ENCODE measurements around the gene INTS14. TPM values are rescaled to one million over a fixed set of nuclear protein-coding genes. Genes with fewer than 3 reads are reported as not detected.
A peak's percentile ranks its signal among the peaks of the same experiment; 100 is the strongest.

The INTS14 gene
- total RNA-seq, 1 experiment from 2014 or later, result 50.1 TPM

DNA sequence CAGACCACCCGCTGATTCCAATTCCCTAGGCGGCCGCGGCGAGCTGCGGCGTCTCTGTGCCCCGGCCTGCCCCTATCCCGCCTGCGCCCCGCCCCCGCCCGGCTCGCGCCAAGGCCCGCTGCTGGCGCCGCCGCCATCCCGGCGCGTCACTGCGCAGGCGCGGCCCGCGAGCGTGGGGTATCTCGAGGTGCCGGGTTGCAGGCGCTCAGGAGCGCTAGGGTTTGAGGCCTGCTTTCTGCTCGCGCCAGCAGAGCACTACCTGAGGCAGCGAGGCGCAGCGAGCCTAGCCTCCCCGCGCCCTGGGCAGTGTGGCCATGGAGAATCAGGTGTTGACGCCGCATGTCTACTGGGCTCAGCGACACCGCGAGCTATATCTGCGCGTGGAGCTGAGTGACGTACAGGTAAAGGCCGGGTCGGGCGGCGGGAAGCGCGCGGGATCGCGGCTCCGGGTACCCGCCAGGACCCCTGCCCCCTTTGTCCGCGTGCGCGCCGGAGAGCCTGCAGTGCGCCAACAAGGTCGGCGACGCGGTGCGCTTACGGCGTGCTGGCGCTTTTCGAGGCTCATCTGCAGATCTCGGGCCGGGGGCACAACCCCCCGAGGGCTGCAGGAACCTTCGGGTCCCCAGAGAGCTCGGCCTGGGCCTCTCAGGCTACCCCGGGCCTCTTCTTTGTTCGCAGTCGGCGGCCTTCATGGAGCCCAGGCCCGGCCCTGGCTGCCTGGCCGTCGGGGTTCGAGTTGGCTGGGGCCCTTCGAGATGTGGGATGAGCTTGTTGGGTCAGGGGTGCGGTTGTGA lies 80.4 kb downstream of the INTS14 start, which contains the start of gene HACD3:
Gene HACD3, plus strand, starts transcription at position 146 of the 794 bp plus-strand sequence. Its CDS starts 169 bp downstream, at position 315.
- CTCF ChIA-PET, result interaction anchor here (0.7 to 1.3 kb wide), 5 partner anchors 10 to 339 kb away, joined by 3 to 9 read pairs (median 4); partner anchors contain the start of genes DPP8 and RAB11A
- DNase-seq, result peak; percentile 97
- Mint-ChIP-seq H3K36me3 (ENCODE audit: insufficient read depth, unreplicated experiment) (peaks cover 24% of the 10 kb centered on the region), H3K4me1 (ENCODE audit: low read depth, unreplicated experiment) (peaks cover 45% of the 10 kb centered on the region), H3K27me3 (ENCODE audit: unreplicated experiment) (no peaks in the 10 kb centered on the region), H3K9me3 (ENCODE audit: low read depth, unreplicated experiment) (no peaks in the 10 kb centered on the region), H3K27ac (ENCODE audit: unreplicated experiment) (peak within 1 kb of the TSS; percentile 72), H3K4me3 (ENCODE audit: low read depth, unreplicated experiment) (peak within 1 kb of the TSS; percentile 83)
- BruUV-seq (replicated peaks), result no TSS peak
- intact Hi-C loops (cut with micrococcal nuclease; ENCODE audit: unreplicated experiment), result no loop called here
- no peak for TF ChIP-seq CTCF (IDR thresholded peaks at IDR 0.05; ENCODE audit: unreplicated experiment)

GRCh38 chr15:65529762-65530317 lies 81.1 kb downstream of the INTS14 start:
- intact Hi-C loops (cut with micrococcal nuclease; ENCODE audit: unreplicated experiment), result no loop called here
- Mint-ChIP-seq H3K27me3 (ENCODE audit: unreplicated experiment) (no peaks in the 10 kb centered on the region), H3K4me1 (ENCODE audit: low read depth, unreplicated experiment) (peaks cover 39% of the 10 kb centered on the region), H3K36me3 (ENCODE audit: insufficient read depth, unreplicated experiment) (peaks cover 24% of the 10 kb centered on the region), H3K27ac (ENCODE audit: unreplicated experiment) (no peak overlapping the region), H3K4me3 (ENCODE audit: low read depth, unreplicated experiment) (peak overlapping the region; percentile 83), H3K9me3 (ENCODE audit: low read depth, unreplicated experiment) (no peaks in the 10 kb centered on the region)
- no peak for DNase-seq
- CTCF ChIA-PET, result interaction anchor here (1.2 to 1.3 kb wide), 2 partner anchors 10 to 13 kb away, joined by 4 to 9 read pairs; partner anchors contain the start of gene DPP8
- TF ChIP-seq CTCF (IDR thresholded peaks at IDR 0.05; ENCODE audit: unreplicated experiment), result no peak
- no TSS peak for BruUV-seq (replicated peaks)

Other genes starting within 250 kb of the INTS14 start
- gene IGDCC3, start 233.1 kb downstream of the INTS14 start, total RNA-seq (2022), result not detected in 2 replicates
- 0.17 and 0.64 TPM in 2 replicates for gene IGDCC4, start 188.2 kb downstream of the INTS14 start, total RNA-seq (2022)
- gene DPP8, start 93.4 kb downstream of the INTS14 start, total RNA-seq (2022), result 41.2 and 45.9 TPM in 2 replicates
- 125 and 135 TPM in 2 replicates for gene HACD3, start 80.7 kb downstream of the INTS14 start, total RNA-seq (2022)
- 9.0 and 13.2 TPM in 2 replicates for gene SLC24A1, start 10.8 kb upstream of the INTS14 start, total RNA-seq (2022)
- 26.0 and 26.6 TPM in 2 replicates for gene DENND4A, start 181.2 kb upstream of the INTS14 start, total RNA-seq (2022)